ENCODE data around the gene GLOD4. TPM values are rescaled to one million over a fixed set of nuclear protein-coding genes. Genes with fewer than 3 reads are reported as not detected.
A peak's percentile ranks its signal among the peaks of the same experiment; 100 is the strongest.

GLOD4 gene
- total and polyA plus RNA-seq, 7 donors = 28.8 to 85.5 (median 42.7) TPM

DNA sequence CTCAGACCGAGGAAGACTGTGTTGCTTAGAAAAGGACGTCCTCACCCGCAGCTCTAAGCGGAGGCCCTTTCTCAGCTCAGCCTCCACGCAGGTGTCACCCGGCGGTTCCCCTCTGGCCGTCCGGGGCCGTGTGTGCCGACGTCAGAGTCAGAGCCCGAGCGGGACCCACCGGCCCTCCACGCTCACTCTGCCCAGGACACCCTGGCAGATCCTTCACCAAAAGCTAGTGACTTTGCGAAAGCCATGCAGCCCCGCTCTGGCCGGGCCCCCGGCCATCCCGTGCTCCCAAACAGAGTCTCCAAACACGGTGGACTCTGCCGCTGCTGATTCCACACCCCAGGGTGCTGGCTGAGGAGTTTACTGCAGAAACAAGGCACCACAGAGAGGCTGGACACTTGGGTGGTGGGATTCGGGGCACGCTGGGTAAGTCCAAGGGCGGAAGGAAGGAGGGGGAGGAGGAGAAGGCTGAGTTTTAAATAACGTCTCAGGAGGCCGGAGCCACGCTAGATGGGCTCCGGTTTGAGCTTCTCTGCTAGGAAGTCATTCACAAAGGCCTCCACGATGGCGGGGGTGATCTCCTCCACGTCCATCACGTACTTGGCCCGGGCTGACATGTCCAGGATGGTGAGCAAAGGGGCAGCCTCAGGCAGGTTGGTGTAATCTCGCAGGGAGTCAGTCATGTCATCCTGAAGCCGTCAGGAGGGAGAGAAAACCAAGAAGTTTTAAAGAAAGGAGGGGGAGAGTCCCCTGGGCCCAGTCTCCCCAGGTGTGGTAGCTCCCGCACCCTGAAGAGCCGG, 18.6 kb upstream of the GLOD4 start:
- no peak for TF ChIP-seq POLR2A (IDR thresholded peaks at IDR 0.05)
- no peak for TF ChIP-seq POLR2AphosphoS5 (IDR thresholded peaks at IDR 0.05)
- TF ChIP-seq, protein P1, sequence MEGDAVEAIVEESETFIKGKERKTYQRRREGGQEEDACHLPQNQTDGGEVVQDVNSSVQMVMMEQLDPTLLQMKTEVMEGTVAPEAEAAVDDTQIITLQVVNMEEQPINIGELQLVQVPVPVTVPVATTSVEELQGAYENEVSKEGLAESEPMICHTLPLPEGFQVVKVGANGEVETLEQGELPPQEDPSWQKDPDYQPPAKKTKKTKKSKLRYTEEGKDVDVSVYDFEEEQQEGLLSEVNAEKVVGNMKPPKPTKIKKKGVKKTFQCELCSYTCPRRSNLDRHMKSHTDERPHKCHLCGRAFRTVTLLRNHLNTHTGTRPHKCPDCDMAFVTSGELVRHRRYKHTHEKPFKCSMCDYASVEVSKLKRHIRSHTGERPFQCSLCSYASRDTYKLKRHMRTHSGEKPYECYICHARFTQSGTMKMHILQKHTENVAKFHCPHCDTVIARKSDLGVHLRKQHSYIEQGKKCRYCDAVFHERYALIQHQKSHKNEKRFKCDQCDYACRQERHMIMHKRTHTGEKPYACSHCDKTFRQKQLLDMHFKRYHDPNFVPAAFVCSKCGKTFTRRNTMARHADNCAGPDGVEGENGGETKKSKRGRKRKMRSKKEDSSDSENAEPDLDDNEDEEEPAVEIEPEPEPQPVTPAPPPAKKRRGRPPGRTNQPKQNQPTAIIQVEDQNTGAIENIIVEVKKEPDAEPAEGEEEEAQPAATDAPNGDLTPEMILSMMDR (IDR thresholded peaks at IDR 0.05) = no peak
- TF ChIP-seq EP300 (IDR thresholded peaks at IDR 0.05) = no peak
- H3K27me3 ChIP-seq = no peaks in the 10 kb centered on the region
- peaks cover 0 to 1% (median under 1%) of the 10 kb centered on the region in 4 donors for H3K4me1 ChIP-seq
- H3K27ac ChIP-seq = no peak overlapping the region
- DNase-seq = no peak
- intact Hi-C loops (cut with DNase I) = no loop called here
- H3K4me3 ChIP-seq = no peak overlapping the region
- peaks cover 22 to 63% (median 24%) of the 10 kb centered on the region in 4 donors for H3K36me3 ChIP-seq
- no peaks in the 10 kb centered on the region for H3K9me3 ChIP-seq
- 89 to 90% methylated on average over 39 of the region's 39 CpGs for WGBS, 2 donors

DNA sequence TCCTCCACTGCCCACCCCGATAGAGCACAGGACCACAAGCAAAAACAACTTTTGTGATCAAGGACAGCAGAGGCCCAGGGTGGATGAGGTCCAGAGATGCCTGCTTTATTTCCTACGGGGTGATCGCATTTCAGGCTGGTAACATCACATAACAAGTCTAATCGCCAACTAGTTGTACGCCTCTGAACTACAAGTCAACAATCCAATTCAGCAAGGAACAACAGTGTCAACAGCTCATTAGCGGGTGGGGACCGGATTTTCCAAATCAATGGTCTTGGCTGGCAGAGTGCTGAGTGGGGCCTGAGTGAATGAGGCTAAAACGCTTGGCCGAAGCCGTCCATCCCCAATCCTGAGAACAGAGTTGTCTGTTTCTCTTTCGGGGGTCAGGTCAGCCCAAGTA, 17.2 kb upstream of the GLOD4 start:
- H3K27ac ChIP-seq = no peak overlapping the region
- TF ChIP-seq POLR2A (IDR thresholded peaks at IDR 0.05) (no peak), EP300 (IDR thresholded peaks at IDR 0.05) (no peak), POLR2AphosphoS5 (IDR thresholded peaks at IDR 0.05) (no peak)
- TF ChIP-seq, protein P1 (IDR thresholded peaks at IDR 0.05) = no peak
- no peaks in the 10 kb centered on the region for H3K9me3 ChIP-seq
- H3K27me3 ChIP-seq = no peaks in the 10 kb centered on the region
- WGBS, 2 donors = 84 to 89% methylated on average over 11 of the region's 11 CpGs
- peaks cover 16 to 54% (median 23%) of the 10 kb centered on the region in 4 donors for H3K36me3 ChIP-seq
- no peak overlapping the region for H3K4me3 ChIP-seq
- intact Hi-C loops (cut with DNase I) = loop anchor here (5.0 to 10.0 kb wide), 2 partner anchors 48 to 256 kb away; no protein-coding TSS in a partner anchor
- peaks cover 0 to 15% (median 13%) of the 10 kb centered on the region in 4 donors for H3K4me1 ChIP-seq
- DNase-seq = no peak

DNA sequence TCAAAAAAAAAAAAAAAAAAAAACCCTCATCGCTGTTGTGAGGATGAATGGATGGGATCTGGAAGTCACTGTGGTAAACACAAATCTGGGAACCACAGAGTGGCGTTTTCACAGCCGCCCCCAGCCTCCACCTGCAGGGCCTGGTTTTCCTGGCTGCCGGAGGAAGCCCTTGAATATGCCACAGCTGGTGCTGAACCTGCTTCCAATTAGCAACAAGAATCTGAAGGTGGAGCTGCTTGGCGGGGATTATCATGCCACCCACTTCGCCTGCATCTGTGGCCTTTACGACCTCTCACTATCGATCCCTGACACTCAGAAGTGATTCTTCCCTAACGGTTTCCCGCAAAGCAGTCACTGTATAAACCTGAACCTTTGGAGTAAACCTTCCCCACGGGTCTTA, 16.2 kb upstream of the GLOD4 start:
- DNase-seq = no peak
- Histone ChIP-seq H3K36me3 (peaks cover 12 to 47% (median 18%) of the 10 kb centered on the region in 4 donors), H3K27ac (peak overlapping the region in 1 of 4 donors; percentile 2), H3K27me3 (no peaks in the 10 kb centered on the region), H3K9me3 (no peaks in the 10 kb centered on the region), H3K4me3 (no peak overlapping the region), H3K4me1 (peaks cover 0 to 25% (median 18%) of the 10 kb centered on the region in 4 donors)
- TF ChIP-seq POLR2A (IDR thresholded peaks at IDR 0.05) (no peak), EP300 (IDR thresholded peaks at IDR 0.05) (no peak), POLR2AphosphoS5 (IDR thresholded peaks at IDR 0.05) (no peak)
- TF ChIP-seq, protein P1 (IDR thresholded peaks at IDR 0.05) = no peak
- WGBS, 2 donors = 56 to 78% methylated on average over 11 of the region's 11 CpGs
- intact Hi-C loops (cut with DNase I) = loop anchor here (5.0 to 10.0 kb wide), 2 partner anchors 49 to 257 kb away; no protein-coding TSS in a partner anchor

DNA sequence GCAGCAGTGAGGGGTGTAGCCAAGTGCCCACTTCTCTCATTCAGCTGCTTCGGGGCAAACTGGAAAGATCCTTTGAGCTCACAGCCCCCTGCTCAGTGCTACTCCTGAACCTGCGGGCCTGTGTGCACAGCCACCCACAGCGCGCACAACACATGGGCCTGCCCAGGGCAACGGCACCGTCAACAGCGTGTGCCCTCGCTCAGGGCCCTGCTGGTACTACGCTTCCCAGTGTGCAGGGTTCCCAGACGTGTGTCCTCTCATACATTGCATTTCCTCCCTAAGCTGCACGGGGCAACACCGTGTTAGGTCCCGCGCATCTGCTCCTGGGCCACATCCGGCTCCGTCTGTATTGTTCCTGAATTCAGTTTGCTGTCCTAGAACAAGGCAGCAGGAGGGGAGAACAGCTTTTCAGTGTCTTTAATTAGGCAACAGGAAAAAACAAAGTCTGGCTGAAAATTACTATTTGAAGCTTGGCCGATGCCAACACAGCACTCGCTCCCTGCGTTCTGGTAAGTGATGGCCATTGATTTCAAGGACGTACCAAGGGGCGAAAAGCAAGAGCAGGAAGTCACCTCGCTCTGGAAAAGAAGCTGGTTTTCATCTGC, 15.3 kb upstream of the GLOD4 start:
- 88 to 89% methylated on average over 22 of the region's 22 CpGs for WGBS, 2 donors
- no peak for DNase-seq
- intact Hi-C loops (cut with DNase I) = loop anchor here (5.0 to 10.0 kb wide), 2 partner anchors 50 to 257 kb away; no protein-coding TSS in a partner anchor

More for the DNA sequence above, 15.3 kb upstream of the GLOD4 start:
- peaks cover 0 to 25% (median 18%) of the 10 kb centered on the region in 4 donors for H3K4me1 ChIP-seq
- no peak overlapping the region for H3K4me3 ChIP-seq
- H3K36me3 ChIP-seq = peaks cover 8 to 43% (median 12%) of the 10 kb centered on the region in 4 donors
- H3K27me3 ChIP-seq = no peaks in the 10 kb centered on the region
- peak overlapping the region in 3 of 4 donors; percentile 34 to 78 (median 77) for H3K27ac ChIP-seq
- TF ChIP-seq, protein P1 (IDR thresholded peaks at IDR 0.05) = no peak
- no peak for TF ChIP-seq POLR2A (IDR thresholded peaks at IDR 0.05)
- no peak for TF ChIP-seq EP300 (IDR thresholded peaks at IDR 0.05)
- TF ChIP-seq POLR2AphosphoS5 (IDR thresholded peaks at IDR 0.05) = peak in 1 of 4 donors; percentile 16
- H3K9me3 ChIP-seq = no peaks in the 10 kb centered on the region

All from sigmoid colon (tissue), 7 donors.